Stimulated activated CD8-positive, alpha-beta memory T cell treated with anti-CD3 and anti-CD28 coated beads, Interleukin-12 subunit alpha, Interleukin-12 subunit beta, amount 100 ng/mL, for 24 hours (primary cell): Measurements from ENCODE around the gene CNOT6.

Experiments used
- DNase-seq: peaks from one replicate; pipeline ENCODE4 v3.0.0-alpha.2; 2020; ENCODE audit errors: extremely low read depth

CNOT6 gene

DNA sequence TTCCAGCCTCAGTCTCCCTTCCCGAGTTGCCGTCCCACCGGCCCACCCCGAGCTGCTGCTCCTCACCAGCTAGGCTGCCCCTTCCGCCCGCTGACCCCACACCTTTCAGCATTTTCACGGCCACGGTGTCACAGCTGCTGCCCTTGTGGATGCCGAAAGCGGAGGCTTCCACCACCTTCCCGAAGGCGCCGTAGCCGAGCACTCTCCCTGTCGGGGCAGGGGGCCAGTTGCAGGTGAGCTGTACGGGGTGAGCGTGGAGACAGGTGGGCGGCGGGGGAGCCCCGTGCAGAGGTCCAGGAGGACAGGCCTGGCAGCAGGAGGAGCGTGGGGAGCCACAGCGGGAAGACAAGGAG is 125.4 kb downstream of the CNOT6 start:
- no peak for DNase-seq

GRCh38 chr5:180620014-180620413 is 125.8 kb downstream of the CNOT6 start:
- no peak for DNase-seq

DNA sequence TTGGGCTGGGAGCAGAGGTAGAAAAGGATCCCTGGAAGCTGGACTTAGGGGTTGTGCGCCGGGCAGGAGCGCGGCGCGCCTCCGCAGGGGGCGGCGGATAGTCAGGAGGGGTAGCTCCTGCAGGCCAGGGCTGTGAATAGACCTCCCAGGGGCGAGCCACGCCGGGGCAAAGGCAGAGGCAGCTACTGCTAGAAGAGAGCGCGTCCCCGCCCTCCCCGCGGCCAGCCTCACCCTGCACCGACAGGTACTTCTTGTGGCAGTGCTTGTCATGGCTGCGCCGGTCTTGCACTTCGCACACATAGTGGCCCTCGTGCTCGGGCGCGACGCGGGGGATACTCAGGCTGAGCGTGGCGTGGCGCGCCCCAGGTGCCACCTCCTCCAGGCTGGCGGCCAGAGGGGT is 127.1 kb downstream of the CNOT6 start:
- DNase-seq, result no peak

GRCh38 chr5:180622910-180623309 is 128.7 kb downstream of the CNOT6 start:
- no peak for DNase-seq

DNA sequence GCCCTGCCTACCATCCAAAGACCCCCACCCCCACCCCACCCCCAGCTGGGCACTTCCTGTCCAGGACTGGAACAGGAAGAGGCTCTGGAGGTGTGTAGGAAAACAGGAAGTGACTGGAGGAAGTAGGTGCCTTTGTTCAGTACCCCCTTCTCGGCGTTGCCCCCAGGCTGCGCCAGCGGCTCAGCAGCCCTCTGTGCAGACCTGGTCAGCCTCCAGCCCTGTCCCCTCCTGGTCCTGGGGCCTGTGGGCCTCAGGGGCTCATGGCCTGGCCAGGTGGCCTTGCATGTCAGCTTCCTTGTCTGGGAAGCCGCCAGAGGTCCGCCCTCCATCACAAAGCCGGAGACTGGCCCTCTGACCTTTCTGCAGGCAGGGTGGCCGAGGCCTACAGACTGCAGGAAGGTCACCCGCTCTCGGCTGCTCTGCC is 129.2 kb downstream of the CNOT6 start:
- no peak for DNase-seq

DNA sequence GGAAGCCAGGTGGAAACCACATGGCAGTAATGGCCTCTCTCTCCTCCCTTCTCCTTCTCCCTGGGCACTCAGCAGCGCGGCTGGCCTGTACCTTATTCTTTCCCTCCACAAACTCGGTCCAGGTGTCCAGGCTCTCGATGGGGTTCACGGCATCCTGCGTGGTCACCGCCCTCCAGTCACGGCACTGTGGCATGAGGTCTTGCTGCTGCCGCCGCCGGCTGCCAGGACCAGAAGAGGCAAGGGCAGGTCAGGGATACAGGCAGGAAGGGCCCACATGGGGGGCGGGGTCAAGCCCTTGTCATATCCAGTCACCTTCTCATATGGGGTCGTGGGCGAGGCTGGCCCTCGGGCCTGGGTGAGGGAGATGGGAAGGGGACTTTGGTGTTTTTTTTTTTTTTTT is 129.7 kb downstream of the CNOT6 start:
- DNase-seq, result no peak

DNA sequence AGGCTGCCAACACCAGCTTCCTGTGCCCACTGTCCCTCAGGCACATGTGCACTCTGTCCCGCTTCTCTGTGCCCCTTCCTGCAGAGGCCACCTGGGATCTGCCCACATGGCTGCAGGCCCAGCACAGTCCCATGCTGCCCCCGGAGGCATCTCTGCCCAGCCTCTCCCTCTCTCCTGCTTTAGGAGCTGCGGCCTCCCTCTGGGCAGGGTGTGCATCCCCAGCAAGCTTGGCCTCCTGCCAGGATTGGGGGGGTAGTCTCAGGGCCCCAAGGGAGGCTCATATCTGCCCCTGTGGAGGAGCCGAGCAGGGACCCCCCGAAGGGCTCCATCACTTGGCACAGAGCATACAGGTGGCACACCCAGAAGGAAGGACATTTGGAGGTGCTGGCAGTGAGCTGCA is 130.4 kb downstream of the CNOT6 start:
- DNase-seq, result no peak

DNA sequence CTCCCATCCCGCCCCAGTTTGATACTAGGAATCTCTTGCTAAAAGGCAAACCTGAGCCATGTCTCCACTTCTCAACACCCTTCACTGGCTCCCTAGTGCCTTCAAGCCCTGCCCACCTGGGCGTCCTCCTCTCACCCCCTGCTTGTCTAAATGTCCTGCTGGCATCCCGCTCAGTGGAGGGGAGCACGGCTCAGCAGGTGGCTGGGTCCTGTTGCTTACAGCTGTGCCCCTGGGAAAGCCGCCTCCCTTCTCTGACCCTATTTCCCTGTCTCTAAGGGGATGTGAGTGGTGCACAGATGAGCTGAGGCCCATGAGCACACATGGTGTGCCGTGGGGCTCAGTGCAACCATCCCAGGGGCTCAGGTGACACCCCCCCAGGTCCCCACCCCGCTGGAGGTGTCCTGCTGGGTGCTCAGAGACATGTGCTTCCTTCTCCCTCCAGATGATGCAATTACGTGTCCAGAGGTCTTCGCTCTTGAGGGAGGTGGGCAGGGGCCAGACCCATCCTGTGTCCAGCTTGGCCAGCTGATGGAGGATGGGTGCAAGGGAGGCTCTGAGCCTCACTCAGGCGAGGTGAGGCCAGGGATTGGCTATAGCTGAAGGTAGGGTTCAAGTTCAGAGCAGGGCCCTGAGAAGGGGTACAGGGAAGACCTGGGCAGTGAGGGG is 131.1 kb downstream of the CNOT6 start:
- no peak for DNase-seq

DNA sequence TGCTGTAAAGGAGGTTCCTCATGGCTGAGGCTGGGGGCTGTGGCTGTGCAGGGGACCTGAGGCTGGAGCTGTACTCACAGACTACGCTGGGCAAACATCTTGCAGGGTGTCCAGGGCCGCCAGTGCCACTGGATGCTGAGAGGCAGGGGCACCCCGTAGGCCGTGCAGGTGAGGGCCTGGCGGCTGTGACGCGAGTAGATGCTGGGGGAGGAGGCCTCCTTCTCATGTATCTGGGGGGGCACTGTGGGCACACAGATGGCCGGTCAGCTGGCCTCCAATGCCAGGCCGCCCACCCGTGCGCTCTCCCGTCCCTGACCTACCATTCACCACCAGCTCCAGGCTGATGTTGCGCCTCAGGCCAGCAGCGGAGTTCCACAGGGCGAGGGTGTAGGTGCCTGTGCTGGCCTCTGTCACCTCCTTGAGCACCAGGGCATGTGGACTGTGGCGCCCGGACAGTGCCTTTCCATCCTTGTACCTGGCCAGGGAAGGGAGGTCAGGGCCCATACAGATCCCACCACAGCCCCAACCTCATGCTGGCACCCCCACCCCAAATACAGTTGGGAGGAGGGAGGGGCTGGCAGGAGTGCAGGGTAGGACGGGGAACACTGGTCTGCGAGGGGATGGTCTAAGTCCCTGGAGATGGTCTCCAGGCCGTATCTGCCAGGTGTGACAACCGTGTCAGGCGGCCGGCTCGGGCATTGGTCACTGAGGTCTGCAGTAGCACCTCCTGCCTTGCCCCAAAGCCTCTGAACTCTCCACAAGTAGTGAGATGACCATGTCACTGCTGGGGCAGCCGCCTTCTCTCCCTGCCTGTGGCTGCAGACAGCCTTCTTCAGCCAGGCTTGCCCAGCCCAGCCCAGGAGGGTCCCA is 131.8 kb downstream of the CNOT6 start:
- DNase-seq, result no peak

GRCh38 chr5:180626661-180627385 is 132.6 kb downstream of the CNOT6 start:
- DNase-seq, result no peak

GRCh38 chr5:180627386-180628120 is 133.4 kb downstream of the CNOT6 start:
- DNase-seq, result no peak
